ENCODE data around the gene DVL2. TPM values are rescaled to one million over a fixed set of nuclear protein-coding genes. Genes with fewer than 3 reads are reported as not detected.
A peak's percentile ranks its signal among the peaks of the same experiment; 100 is the strongest.

The DVL2 gene
- total and polyA plus RNA-seq, 2 of the 13 experiments (the other 11 are each of a cell fraction or from before 2014, with no cell fraction given): 5.7 to 38.2 TPM

- TF ChIP-seq ZNF296 (CRISPR knock-in tag; conservative IDR thresholded peaks at IDR 0.05) (no peak), AGO1 (IDR thresholded peaks at IDR 0.05; ENCODE audit: low read depth, low read length, poor library complexity, severe bottlenecking) (no peak), ARHGAP35 (CRISPR knock-in tag; IDR thresholded peaks at IDR 0.05; ENCODE audit: borderline replicate concordance) (no peak), JUN (CRISPR knock-in tag; IDR thresholded peaks at IDR 0.05) (no peak), ZBTB46 (CRISPR knock-in tag; IDR thresholded peaks at IDR 0.05; ENCODE audit: borderline replicate concordance) (no peak), NR2F1 (CRISPR knock-in tag; IDR thresholded peaks at IDR 0.05) (no peak), ZNF768 (CRISPR knock-in tag; IDR thresholded peaks at IDR 0.05) (peak; percentile 63; the same call in 1 of the 2 replicates), ZNF331 (CRISPR knock-in tag; IDR thresholded peaks at IDR 0.05) (0 out of 2 replicates have a peak, but pooled peaks have one; percentile 16), TEAD3 (CRISPR knock-in tag; optimal IDR thresholded peaks at IDR 0.05; ENCODE audit: borderline replicate concordance) (peak; percentile 79), PHF21A (CRISPR knock-in tag; IDR thresholded peaks at IDR 0.05) (no peak), FOXJ3 (CRISPR knock-in tag; IDR thresholded peaks at IDR 0.05; ENCODE audit: borderline replicate concordance) (no peak), YEATS4 (CRISPR knock-in tag; IDR thresholded peaks at IDR 0.05; ENCODE audit: borderline replicate concordance) (no peak; the same call in 1 of the 2 replicates), SRSF1 (optimal IDR thresholded peaks at IDR 0.05; ENCODE audit: low read depth, low read length) (peak; percentile 9), THAP7 (CRISPR knock-in tag; IDR thresholded peaks at IDR 0.05) (no peak), SOX13 (IDR thresholded peaks at IDR 0.05) (no peak), SOX13 (CRISPR knock-in tag; conservative IDR thresholded peaks at IDR 0.05 in 1 of 2, IDR thresholded peaks at IDR 0.05 in 1 of 2) (no peak; a peak in 1 of 4 replicates), ZC3H13 (CRISPR knock-in tag; IDR thresholded peaks at IDR 0.05) (0 out of 2 replicates have a peak, but pooled peaks have one; percentile 59), EP300 (IDR thresholded peaks at IDR 0.05; ENCODE audit: low read depth in 2 of 2, low read length in 2 of 2) (no peak), EP300 (CRISPR knock-in tag; IDR thresholded peaks at IDR 0.05; ENCODE audit: borderline replicate concordance) (no peak), ZKSCAN1 (IDR thresholded peaks at IDR 0.05; ENCODE audit: low read length) (no peak), ZNF484 (CRISPR knock-in tag; IDR thresholded peaks at IDR 0.05; ENCODE audit: borderline replicate concordance, low read depth) (no peak), MLX (CRISPR knock-in tag; IDR thresholded peaks at IDR 0.05) (peak; percentile 45; the same call in 1 of the 2 replicates), RELA (CRISPR knock-in tag; IDR thresholded peaks at IDR 0.05) (0 out of 2 replicates have a peak, but pooled peaks have one; percentile 35)
- TF ChIP-seq, protein P1, sequence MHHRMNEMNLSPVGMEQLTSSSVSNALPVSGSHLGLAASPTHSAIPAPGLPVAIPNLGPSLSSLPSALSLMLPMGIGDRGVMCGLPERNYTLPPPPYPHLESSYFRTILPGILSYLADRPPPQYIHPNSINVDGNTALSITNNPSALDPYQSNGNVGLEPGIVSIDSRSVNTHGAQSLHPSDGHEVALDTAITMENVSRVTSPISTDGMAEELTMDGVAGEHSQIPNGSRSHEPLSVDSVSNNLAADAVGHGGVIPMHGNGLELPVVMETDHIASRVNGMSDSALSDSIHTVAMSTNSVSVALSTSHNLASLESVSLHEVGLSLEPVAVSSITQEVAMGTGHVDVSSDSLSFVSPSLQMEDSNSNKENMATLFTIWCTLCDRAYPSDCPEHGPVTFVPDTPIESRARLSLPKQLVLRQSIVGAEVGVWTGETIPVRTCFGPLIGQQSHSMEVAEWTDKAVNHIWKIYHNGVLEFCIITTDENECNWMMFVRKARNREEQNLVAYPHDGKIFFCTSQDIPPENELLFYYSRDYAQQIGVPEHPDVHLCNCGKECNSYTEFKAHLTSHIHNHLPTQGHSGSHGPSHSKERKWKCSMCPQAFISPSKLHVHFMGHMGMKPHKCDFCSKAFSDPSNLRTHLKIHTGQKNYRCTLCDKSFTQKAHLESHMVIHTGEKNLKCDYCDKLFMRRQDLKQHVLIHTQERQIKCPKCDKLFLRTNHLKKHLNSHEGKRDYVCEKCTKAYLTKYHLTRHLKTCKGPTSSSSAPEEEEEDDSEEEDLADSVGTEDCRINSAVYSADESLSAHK (CRISPR knock-in tag; IDR thresholded peaks at IDR 0.05; ENCODE audit: borderline replicate concordance): no peak
- TF ChIP-seq, protein P2, sequence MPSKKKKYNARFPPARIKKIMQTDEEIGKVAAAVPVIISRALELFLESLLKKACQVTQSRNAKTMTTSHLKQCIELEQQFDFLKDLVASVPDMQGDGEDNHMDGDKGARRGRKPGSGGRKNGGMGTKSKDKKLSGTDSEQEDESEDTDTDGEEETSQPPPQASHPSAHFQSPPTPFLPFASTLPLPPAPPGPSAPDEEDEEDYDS (CRISPR knock-in tag; IDR thresholded peaks at IDR 0.05): no peak
Measured at GRCh38 chr17:7280519-7281073, 46.3 kb upstream of the DVL2 start (continued).

Data from HepG2 (cell line).